H7 (cell line): ENCODE results near the gene CAB39. TPM values are rescaled to one million over a fixed set of nuclear protein-coding genes. Genes with fewer than 3 reads are reported as not detected.
"Not testable (repeated sequence)": the region's sequence is repeated elsewhere in the genome, so short reads cannot be mapped to it uniquely, and the experiment has no call there.

ENCODE experiments used
- DNase-seq: peaks from one replicate; pipeline ENCODE4 v3.0.0; 2012
- H3K27me3 ChIP-seq: 2 replicates; pipeline ENCODE4 v1.6.0; 2011; ENCODE audit warnings: mild to moderate bottlenecking, low read length; ENCODE audit not compliant: control insufficient read depth, insufficient read depth
- H3K36me3 ChIP-seq: replicated peaks from 2 replicates; pipeline ENCODE4 v1.5.1; 2011; ENCODE audit warnings: low read length; ENCODE audit not compliant: control insufficient read depth, insufficient read depth
- H3K4me3 ChIP-seq: 2 replicates; pipeline ENCODE4 v1.5.1; 2011; ENCODE audit warnings: low read depth, mild to moderate bottlenecking, control low read depth, low read length, moderate library complexity; ENCODE audit not compliant: insufficient read depth
- total RNA-seq: library from RNA; depleted of rRNA; stranded (reverse); fragments of >200 nt; shearing (Covaris generic); gene quantifications from 2 replicates; pipeline ENCODE4 v1.2.3, GENCODE V29; 2014

The CAB39 gene
- total RNA-seq, 1 experiment from 2014 or later, result 39.3 TPM

DNA sequence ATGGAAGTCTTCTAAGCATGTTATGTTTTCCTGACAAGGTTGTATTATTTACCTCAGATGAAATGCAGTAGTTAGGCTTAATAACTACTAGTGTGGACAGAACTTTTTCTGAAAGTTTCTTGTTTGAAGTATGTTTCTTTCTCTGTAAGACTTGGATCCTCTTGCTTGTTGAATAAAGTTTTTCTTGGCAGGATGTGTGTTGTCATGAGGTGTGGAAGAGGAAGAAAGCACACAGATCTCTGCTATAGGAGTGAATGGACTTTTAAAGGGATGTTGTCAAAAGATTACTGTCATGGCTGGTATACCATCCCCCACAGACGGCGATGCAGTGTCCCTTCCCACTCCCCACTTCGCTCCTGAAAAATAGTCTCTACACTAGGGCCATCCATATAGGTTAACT, 2.6 kb downstream of the CAB39 start:
- no peak for DNase-seq
- H3K4me3 ChIP-seq, result no peak overlapping the region
- no peaks in the 10 kb centered on the region for H3K27me3 ChIP-seq

DNA sequence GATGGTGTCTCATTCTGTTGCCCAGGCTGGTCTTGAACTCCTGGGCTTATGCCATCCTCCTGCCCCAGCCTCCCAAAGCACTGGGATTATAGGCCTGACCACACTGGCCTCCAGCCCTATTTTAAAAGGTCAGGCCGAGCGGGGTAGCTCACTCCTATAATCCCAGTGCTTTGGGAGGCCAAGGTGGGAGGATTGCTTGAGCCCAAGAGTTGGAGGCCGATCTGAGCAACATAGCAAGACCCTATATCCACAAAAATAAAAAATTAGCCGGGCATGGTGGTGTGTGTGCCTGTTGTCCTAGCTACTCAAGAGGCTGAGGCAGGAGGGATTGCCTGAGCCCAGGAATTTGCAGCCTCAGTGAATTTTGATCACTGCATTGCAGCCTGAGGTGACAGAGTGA, 3.9 kb downstream of the CAB39 start:
- Histone ChIP-seq H3K4me3 (no peak overlapping the region), H3K27me3 (no peaks in the 10 kb centered on the region), H3K36me3 (no peaks in the 10 kb centered on the region)
- no peak for DNase-seq

More for the DNA sequence above, 2.6 kb downstream of the CAB39 start:
- H3K36me3 ChIP-seq, result no peaks in the 10 kb centered on the region

- H3K36me3 ChIP-seq, result no peaks in the 10 kb centered on the region
- DNase-seq, result peak; percentile 51
- no peaks in the 10 kb centered on the region for H3K27me3 ChIP-seq
- H3K4me3 ChIP-seq, result no peak overlapping the region
Measured at GRCh38 chr2:230717600-230717999, 5.0 kb downstream of the CAB39 start.

- no peak for DNase-seq
- Histone ChIP-seq H3K36me3 (no peaks in the 10 kb centered on the region), H3K4me3 (no peak overlapping the region), H3K27me3 (no peaks in the 10 kb centered on the region)
Measured at GRCh38 chr2:230719340-230719739, 6.7 kb downstream of the CAB39 start.

- no peak for DNase-seq
- no peaks in the 10 kb centered on the region for H3K27me3 ChIP-seq
- H3K36me3 ChIP-seq, result no peaks in the 10 kb centered on the region
- no peak overlapping the region for H3K4me3 ChIP-seq
Measured at GRCh38 chr2:230721712-230722111, 9.1 kb downstream of the CAB39 start.

- H3K36me3 ChIP-seq, result no peaks in the 10 kb centered on the region
- H3K4me3 ChIP-seq, result no peak overlapping the region
- DNase-seq, result no peak
- H3K27me3 ChIP-seq, result no peaks in the 10 kb centered on the region
Measured at GRCh38 chr2:230722207-230722885, 9.7 kb downstream of the CAB39 start.

DNA sequence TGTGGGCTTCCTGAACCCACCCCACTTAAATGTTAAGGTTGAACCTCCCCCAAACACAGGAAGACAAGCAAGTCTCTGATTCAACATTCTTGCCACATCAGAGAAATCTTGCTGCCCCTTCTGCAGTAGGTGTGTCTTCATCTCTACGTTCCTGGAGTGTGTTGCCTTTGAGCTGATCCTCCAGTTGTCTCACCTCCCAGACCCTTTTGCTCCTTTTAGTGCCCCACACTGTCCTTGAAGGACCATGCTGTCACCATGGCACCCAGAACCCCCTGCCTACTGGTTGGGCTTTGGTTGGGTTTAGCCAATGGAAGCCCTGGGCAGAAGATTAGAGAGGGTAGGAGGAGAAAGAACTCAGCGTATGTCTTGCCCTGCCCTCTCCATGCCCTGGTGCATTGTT, 10.7 kb downstream of the CAB39 start:
- Histone ChIP-seq H3K4me3 (no peak overlapping the region), H3K36me3 (no peaks in the 10 kb centered on the region), H3K27me3 (no peaks in the 10 kb centered on the region)
- DNase-seq, result peak; percentile 32

DNA sequence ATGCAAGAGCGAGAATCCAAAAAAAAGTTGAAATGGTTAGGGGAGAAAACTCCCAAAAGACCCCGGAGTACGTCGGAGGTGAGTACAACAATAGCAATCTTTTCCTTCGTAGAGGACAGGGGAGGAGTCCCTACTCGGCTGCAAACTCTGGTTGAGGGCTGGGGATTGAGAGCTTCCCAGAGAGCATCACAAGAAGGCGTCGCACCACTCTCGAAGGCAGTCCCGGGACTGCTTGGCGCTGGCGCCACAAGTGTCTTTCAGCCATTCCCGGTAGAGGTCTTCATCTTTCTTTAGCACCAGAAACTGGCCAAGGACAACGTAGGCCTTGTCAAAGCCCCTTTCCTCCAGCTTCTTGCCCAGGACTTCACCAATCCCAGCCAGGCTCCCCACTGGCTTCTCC, 12.3 kb downstream of the CAB39 start:
- H3K4me3 ChIP-seq, H3K36me3 ChIP-seq, H3K27me3 ChIP-seq, DNase-seq: not testable (repeated sequence)

DNA sequence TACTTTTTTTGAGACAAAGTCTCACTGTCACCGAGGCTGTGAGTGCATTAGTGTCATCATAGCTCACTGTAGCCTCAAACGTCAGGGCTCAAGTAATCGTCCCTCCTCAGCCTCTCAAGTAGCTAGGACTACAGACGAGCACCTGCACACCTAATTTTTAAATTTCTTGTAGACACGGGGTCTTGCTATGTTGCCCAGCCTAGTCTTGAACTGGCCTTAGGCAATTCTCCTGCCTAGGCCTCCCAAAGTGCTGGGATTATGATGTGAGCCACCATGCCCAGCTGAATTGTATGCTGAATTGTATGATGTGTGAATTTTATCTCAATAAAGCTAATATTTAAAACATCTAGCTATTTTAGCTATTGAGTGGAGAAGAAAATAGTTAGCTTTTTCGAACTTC, 18.9 kb downstream of the CAB39 start:
- H3K36me3 ChIP-seq, result no peaks in the 10 kb centered on the region
- DNase-seq, result no peak
- no peak overlapping the region for H3K4me3 ChIP-seq
- no peaks in the 10 kb centered on the region for H3K27me3 ChIP-seq

GRCh38 chr2:230732914-230733401, 20.3 kb downstream of the CAB39 start:
- Histone ChIP-seq H3K36me3 (no peaks in the 10 kb centered on the region), H3K27me3 (no peaks in the 10 kb centered on the region), H3K4me3 (no peak overlapping the region)
- no peak for DNase-seq

DNA sequence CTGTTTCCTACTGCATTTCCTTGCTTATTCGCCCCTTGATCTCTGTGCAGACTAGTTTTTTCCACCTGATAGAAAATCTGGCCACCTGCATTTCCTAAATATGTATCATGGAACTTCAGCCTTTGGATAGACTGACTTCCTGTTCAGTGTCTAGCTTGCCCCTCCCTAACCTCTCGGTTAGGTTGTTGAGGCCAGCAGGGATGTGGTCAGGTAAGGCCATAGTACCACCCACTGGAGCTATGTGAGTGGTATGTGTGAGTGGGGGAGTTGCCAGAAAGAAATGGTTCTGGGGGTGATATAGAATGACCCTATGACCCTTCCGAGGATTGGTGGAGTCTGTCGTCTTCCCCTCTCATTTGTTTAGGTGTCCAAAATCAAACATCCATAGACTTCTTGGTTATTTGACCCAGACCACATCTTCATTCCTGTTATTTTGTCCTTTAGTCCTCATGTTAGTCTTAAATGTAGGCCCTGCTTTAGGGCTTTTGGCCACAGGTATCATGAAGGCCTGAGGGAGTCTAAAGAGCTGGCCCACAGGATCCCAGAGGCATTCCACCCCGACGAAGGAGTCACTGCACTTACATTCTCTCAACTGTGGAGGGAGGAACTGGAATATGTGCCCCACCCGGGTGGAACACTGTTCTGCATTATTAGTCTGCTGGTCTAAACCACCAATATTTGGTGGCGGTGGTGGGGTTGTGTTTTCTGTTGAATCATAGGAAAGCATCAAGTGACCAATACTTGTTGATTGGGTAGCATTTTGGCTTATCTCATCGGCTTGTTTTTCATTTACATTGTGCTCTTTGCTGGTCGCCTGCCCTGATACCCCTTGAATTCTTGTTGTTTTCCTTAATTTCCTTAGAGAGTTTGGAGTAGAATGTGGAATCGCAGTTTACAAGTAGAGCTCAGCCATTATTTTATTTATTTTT, 21.9 kb downstream of the CAB39 start:
- Histone ChIP-seq H3K36me3 (no peaks in the 10 kb centered on the region), H3K4me3 (no peak overlapping the region), H3K27me3 (no peaks in the 10 kb centered on the region)
- no peak for DNase-seq

- Histone ChIP-seq H3K4me3 (no peak overlapping the region), H3K36me3 (peaks cover 2% of the 10 kb centered on the region; the same call in 1 of the 2 replicates), H3K27me3 (no peaks in the 10 kb centered on the region)
- DNase-seq, result no peak
Measured at GRCh38 chr2:230735884-230736283, 23.2 kb downstream of the CAB39 start.

- DNase-seq, result no peak
- H3K27me3 ChIP-seq, result no peaks in the 10 kb centered on the region
- H3K4me3 ChIP-seq, result no peak overlapping the region
- peaks cover 2% of the 10 kb centered on the region for H3K36me3 ChIP-seq
Measured at GRCh38 chr2:230737300-230737699, 24.7 kb downstream of the CAB39 start.

DNA sequence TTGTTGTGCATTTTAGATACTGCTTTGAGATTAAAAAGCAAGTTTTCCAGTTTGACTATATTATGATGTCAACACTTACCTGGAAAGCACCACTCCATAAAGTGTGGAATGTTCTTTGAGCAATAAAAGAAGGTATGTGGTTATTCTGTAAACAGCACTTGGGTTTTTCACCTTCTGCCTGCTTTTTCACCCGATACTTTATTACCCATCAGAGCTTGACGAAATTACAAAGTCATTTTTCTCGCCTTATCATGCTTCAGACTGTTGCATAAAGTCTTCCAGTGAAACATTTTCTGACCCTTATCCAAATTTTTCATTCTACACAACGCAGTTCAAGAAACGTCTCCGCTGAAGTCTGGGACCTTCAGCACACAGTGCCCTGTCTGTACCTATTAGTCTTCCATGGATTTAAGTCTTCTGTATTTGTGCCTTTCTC, 25.2 kb downstream of the CAB39 start:
- Histone ChIP-seq H3K36me3 (peaks cover 2% of the 10 kb centered on the region), H3K4me3 (no peak overlapping the region), H3K27me3 (no peaks in the 10 kb centered on the region)
- DNase-seq, result no peak

DNA sequence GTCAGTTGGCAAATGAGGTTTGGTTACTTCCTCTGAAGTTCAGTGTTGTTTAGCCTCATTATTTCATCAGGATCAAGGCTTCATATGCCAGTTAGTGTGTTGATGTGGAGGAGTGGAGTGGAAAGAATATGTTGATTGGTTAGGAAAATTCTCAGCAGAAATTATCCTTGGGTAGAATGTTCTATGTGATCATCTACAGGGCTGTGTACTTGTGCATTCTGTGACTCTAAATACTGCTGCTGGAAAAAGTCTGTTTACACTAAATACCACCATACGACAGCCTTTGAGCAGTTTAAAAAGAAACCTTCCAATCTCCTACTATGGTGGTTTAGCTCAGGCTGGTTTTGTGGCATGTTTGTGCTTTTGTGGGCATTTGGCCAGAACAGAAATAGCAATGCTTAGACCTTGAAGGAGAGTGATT, 25.8 kb downstream of the CAB39 start:
- no peaks in the 10 kb centered on the region for H3K27me3 ChIP-seq
- peaks cover 2% of the 10 kb centered on the region for H3K36me3 ChIP-seq
- no peak overlapping the region for H3K4me3 ChIP-seq
- no peak for DNase-seq
